OCI-M1 (cell line): ENCODE results near the gene PPP1R8.

Experiments used
- DNase-seq: peaks from one replicate; lab custom pipeline; 2025; lab: John Stamatoyannopoulos, UW

The PPP1R8 gene

GRCh38 chr1:27872059-27872801 is 41.6 kb downstream of the PPP1R8 start, which contains the start of gene THEMIS2:
Gene THEMIS2 (plus strand): TSS chr1:27872544. CDS start chr1:27872572, 28 bp downstream.
- peak; percentile 78 for DNase-seq

- DNase-seq, result peak; percentile 54
Measured at GRCh38 chr1:27872802-27873551, 42.4 kb downstream of the PPP1R8 start.

- DNase-seq, result no peak
Measured at GRCh38 chr1:27873671-27874384, 43.2 kb downstream of the PPP1R8 start.

- DNase-seq, result no peak
Measured at GRCh38 chr1:27876341-27877114, 45.9 kb downstream of the PPP1R8 start.

- DNase-seq, result no peak
Measured at GRCh38 chr1:27877115-27877416, 46.5 kb downstream of the PPP1R8 start.

GRCh38 chr1:27878039-27878438 is 47.5 kb downstream of the PPP1R8 start:
- DNase-seq, result no peak

GRCh38 chr1:27878787-27879335 is 48.3 kb downstream of the PPP1R8 start:
- DNase-seq, result no peak

GRCh38 chr1:27879374-27880082 is 48.9 kb downstream of the PPP1R8 start:
- DNase-seq, result no peak

GRCh38 chr1:27882543-27882903 is 51.9 kb downstream of the PPP1R8 start:
- no peak for DNase-seq

GRCh38 chr1:27883536-27883935 is 53.0 kb downstream of the PPP1R8 start:
- DNase-seq, result no peak

GRCh38 chr1:27884006-27884954 is 53.7 kb downstream of the PPP1R8 start:
- no peak for DNase-seq

- peak; percentile 37 for DNase-seq
Measured at GRCh38 chr1:27885114-27885528, 54.5 kb downstream of the PPP1R8 start.

- no peak for DNase-seq
Measured at GRCh38 chr1:27885621-27886352, 55.2 kb downstream of the PPP1R8 start.

- DNase-seq, result no peak
Measured at GRCh38 chr1:27886353-27886679, 55.7 kb downstream of the PPP1R8 start.

- DNase-seq, result no peak
Measured at GRCh38 chr1:27886744-27887143, 56.2 kb downstream of the PPP1R8 start.

GRCh38 chr1:27887215-27888021 is 56.8 kb downstream of the PPP1R8 start:
- DNase-seq, result no peak

- DNase-seq, result no peak
Measured at GRCh38 chr1:27889506-27889905, 58.9 kb downstream of the PPP1R8 start.

GRCh38 chr1:27891196-27891889 is 60.8 kb downstream of the PPP1R8 start:
- no peak for DNase-seq
